Nephron progenitor cell (in vitro differentiated cells): ENCODE measurements around the gene CHRNB2.
"Not testable (repeated sequence)": the region's sequence is repeated elsewhere in the genome, so short reads cannot be mapped to it uniquely, and the experiment has no call there.

Experiments
- DNase-seq: peaks from one replicate; pipeline ENCODE4 v3.0.0; 2021
- H3K27ac Mint-ChIP-seq: 2 replicates; pipeline ENCODE4 v1.8.0; 2021; ENCODE audit warnings: mild to moderate bottlenecking, moderate library complexity, mixed read lengths
- H3K27me3 Mint-ChIP-seq: 2 replicates; pipeline ENCODE4 v1.8.0; 2021; ENCODE audit warnings: mild to moderate bottlenecking, low read depth, mixed read lengths; ENCODE audit not compliant: poor library complexity
- H3K36me3 Mint-ChIP-seq: 2 replicates; pipeline ENCODE4 v1.8.0; 2021; ENCODE audit warnings: low read depth, mixed read lengths
- H3K4me1 Mint-ChIP-seq: 2 replicates; pipeline ENCODE4 v1.8.0; 2021; ENCODE audit warnings: mixed read lengths
- H3K4me3 Mint-ChIP-seq: 2 replicates; pipeline ENCODE4 v1.8.0; 2021; ENCODE audit warnings: mild to moderate bottlenecking, moderate library complexity, mixed read lengths
- H3K9me3 Mint-ChIP-seq: 2 replicates; pipeline ENCODE4 v1.8.0; 2021; ENCODE audit warnings: mild to moderate bottlenecking, moderate library complexity, mixed read lengths
- CTCF ChIP-seq: fragments of 200-600 bp; sonication (generic); IDR thresholded peaks from 2 replicates; pipeline ENCODE4 v1.5.0; 2021; ENCODE audit warnings: antibody characterized with exemption

Gene CHRNB2

GRCh38 chr1:154529308-154529707 lies 38.3 kb upstream of the CHRNB2 start:
- H3K36me3 Mint-ChIP-seq = no peaks in the 10 kb centered on the region
- no peak overlapping the region for H3K4me3 Mint-ChIP-seq
- H3K27me3 Mint-ChIP-seq = peaks cover 9% of the 10 kb centered on the region
- H3K27ac Mint-ChIP-seq = no peak overlapping the region
- DNase-seq = no peak
- no peak for TF ChIP-seq CTCF
- H3K9me3 Mint-ChIP-seq = peaks cover 9% of the 10 kb centered on the region
- H3K4me1 Mint-ChIP-seq = no peaks in the 10 kb centered on the region

DNA sequence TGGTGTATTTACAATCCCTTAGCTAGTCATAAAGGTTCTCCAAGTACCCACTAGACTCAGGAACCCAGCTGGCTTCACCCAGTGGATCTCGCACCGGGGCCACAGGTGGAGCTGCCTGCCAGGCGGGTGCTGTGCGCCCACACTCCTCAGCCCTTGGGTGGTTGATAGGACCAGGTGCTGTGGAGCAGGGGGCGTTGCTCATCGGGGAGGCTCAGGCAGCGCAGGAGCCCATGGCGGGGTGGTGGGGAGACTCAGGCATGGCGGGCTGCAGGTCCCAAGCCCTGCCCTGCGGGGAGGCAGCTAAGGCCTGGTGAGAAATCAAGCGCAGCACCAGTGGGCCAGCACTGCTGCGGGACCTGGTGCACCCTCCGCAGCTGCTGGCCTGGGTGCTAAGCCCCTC lies 35.6 kb upstream of the CHRNB2 start:
- not testable (repeated sequence) for DNase-seq, H3K36me3 Mint-ChIP-seq, H3K4me1 Mint-ChIP-seq, H3K27ac Mint-ChIP-seq, H3K4me3 Mint-ChIP-seq
- Mint-ChIP-seq H3K27me3 (peaks cover 27% of the 10 kb centered on the region), H3K9me3 (peaks cover 23% of the 10 kb centered on the region)

DNA sequence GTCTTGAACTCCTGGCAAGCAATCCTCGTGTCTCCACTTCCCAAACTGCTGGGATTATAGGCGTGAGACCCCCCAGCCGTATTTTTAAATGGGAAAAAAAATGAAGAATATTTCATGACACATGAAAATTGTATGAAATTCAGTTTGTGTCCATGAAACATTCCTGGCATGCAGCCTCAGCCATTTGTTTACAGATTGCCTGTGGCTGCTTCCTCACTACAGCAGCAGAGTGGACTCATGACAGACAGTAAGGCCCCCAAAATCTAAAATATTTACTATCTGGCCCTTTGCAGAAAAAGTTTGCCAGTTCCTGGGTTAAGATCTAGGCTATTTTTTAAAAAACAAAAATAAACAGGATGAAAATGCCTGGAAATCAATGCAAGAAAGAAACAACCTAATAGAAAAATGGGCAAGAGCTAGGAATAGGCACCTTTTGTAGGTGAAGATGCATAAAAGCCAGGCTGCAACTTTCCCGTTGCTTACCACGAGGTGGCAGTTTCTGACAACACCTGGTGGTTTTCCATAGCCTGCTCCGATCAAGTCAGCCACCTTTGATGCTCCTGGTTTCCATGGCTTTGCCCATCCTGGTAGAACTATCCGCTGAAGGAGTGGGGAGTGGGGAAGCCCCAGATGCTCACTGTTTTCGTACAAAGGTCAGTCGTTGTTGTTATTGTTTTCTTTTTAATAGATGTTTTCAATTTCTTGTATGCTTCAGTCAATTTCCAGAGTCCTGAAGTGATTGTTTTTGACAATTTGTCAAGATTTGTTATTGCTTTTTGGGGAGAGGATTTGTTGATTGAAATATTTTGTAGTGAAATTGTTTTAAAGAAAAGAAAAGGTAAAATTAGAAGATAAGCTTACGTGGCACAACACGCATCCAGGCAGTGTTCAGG lies 33.4 kb upstream of the CHRNB2 start:
- Mint-ChIP-seq H3K4me1 (no peaks in the 10 kb centered on the region), H3K27me3 (peaks cover 30% of the 10 kb centered on the region), H3K9me3 (peaks cover 23% of the 10 kb centered on the region), H3K36me3 (peaks cover 5% of the 10 kb centered on the region), H3K27ac (no peak overlapping the region), H3K4me3 (no peak overlapping the region)
- peak; percentile 48 for TF ChIP-seq CTCF
- peak; percentile 35 for DNase-seq

DNA sequence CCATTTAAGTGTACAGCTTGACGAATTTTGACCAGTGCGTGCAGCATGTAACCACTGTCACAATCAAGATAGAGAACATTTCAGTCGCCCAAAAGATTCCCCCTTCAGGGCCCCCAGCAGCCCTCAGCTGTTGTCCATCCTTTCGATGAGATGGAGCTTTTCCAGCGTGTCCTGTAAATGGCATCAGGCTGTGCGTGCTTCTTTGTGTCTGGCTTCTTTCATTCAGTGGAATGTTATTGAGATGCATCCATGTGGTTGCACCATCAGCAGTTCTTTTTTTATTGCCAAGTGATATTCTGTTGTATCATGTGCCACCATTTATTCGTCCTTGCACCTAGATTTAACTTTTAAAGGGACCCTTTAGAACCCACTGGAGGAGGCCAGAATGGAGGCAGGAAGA lies 31.0 kb upstream of the CHRNB2 start:
- DNase-seq = no peak
- Mint-ChIP-seq H3K36me3 (peaks cover 5% of the 10 kb centered on the region), H3K27me3 (peaks cover 37% of the 10 kb centered on the region)

DNA sequence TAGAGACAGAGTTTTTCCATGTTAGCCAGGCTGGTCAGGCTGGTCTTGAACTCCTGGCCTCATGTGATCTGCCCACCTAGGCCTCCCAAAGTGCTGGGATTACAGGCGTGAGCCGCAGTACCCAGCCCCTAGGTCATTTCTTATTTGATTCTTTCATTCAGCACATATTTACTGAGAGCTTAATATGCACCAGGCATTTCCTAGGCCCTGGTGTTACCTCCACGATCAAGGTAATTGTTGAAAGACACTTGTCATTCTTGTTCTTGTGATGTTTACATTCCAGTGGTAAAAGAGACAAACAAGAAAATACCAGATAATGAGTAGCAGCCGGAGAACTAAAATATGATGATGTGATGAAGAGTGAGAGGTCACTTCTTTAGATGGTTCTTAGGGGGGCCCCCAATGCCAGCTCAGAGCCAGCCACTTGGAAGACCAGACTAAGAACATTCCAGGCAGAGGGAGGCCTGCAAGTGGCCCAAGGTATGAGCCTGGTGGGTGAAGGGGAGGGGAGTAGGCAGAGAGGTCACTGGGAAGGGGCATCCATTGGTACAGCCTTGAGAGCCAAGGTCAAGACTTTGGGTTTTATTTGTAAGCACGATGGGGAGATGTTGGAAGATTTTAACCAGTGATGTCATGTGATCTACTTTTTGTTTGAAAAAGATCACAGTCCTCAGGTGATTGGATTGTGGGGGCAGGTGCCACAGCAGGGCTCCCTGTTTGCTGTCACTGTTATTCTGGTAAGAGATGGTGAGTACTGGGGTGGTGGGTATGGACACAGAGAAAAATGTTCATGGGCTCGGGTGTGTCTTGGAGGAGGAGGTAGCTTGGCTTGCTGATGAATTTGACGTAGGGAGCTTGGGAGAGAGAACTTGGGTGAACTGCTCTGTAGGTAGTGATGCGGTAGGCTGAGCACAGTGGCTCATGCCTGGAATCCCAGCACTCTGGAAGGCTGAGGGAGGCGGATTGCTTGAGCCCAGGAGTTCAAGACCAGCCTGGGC lies 27.8 kb upstream of the CHRNB2 start:
- peaks cover 9% of the 10 kb centered on the region for H3K9me3 Mint-ChIP-seq
- H3K4me3 Mint-ChIP-seq = no peak overlapping the region
- TF ChIP-seq CTCF = no peak
- DNase-seq = no peak
- H3K4me1 Mint-ChIP-seq = peaks cover 32% of the 10 kb centered on the region
- H3K27ac Mint-ChIP-seq = no peak overlapping the region
- H3K36me3 Mint-ChIP-seq = peaks cover 5% of the 10 kb centered on the region
- H3K27me3 Mint-ChIP-seq = peaks cover 32% of the 10 kb centered on the region

More for the DNA sequence above, 31.0 kb upstream of the CHRNB2 start:
- H3K4me3 Mint-ChIP-seq = no peak overlapping the region
- H3K4me1 Mint-ChIP-seq = peaks cover 11% of the 10 kb centered on the region
- TF ChIP-seq CTCF = no peak
- H3K27ac Mint-ChIP-seq = no peak overlapping the region
- H3K9me3 Mint-ChIP-seq = peaks cover 19% of the 10 kb centered on the region

DNA sequence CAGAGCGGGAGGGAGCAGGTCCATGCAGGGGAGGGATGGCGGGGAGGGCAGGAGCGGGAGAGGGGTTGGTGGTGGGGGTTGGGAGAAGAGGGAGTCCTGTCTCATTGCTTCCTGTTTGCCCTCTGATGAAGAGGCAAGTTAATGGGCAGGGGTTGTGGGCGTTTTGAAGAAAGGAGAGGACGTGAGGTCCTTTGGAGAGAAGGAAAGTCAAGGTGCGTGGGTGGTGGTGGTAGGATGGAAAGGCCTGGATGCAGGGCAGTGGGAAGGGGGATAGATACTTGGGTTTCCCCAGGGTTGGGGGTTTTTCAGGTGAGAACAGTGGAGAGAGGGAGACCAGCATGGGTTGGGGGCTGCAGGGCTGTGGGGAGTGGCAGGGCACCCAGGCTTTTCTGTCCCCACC lies 26.3 kb upstream of the CHRNB2 start:
- no peak overlapping the region for H3K4me3 Mint-ChIP-seq
- no peak overlapping the region for H3K27ac Mint-ChIP-seq
- no peaks in the 10 kb centered on the region for H3K36me3 Mint-ChIP-seq
- H3K9me3 Mint-ChIP-seq = no peaks in the 10 kb centered on the region
- no peak for DNase-seq
- peaks cover 38% of the 10 kb centered on the region for H3K4me1 Mint-ChIP-seq
- H3K27me3 Mint-ChIP-seq = peaks cover 21% of the 10 kb centered on the region
- TF ChIP-seq CTCF = no peak
